Activated CD8-positive, alpha-beta T cell treated with anti-CD3 and anti-CD28 coated beads for 36 hours (primary cell): ENCODE results near the gene ATRIP. TPM values are rescaled to one million over a fixed set of nuclear protein-coding genes. Genes with fewer than 3 reads are reported as not detected.
"Not testable (repeated sequence)": the region's sequence is repeated elsewhere in the genome, so short reads cannot be mapped to it uniquely, and the experiment has no call there.

Experiments used
- ATAC-seq: fragments of 200-7000 bp; cut with Tn5 transposase; one replicate; pipeline ENCODE4 v1.10.0; 2021; ENCODE audit warnings: mild to moderate bottlenecking, moderate library complexity
- CTCF ChIA-PET: fragments of 350-600 bp; sonication (Branson Sonifier 250); formaldehyde crosslinking; loops from one replicate; lab custom pipeline; 2021; ENCODE audit warnings: antibody characterized with exemption; lab: Charles Lee
- POLR2A ChIA-PET: fragments of 350-600 bp; sonication (Branson Sonifier 250); formaldehyde crosslinking; loops from one replicate; lab custom pipeline; 2021; ENCODE audit warnings: antibody characterized with exemption; lab: Charles Lee
- DNase-seq: peaks from one replicate; pipeline ENCODE4 v3.0.0-alpha.2; 2020
- H3K27ac Mint-ChIP-seq: one replicate; pipeline ENCODE4 v1.8.0; 2021; ENCODE audit warnings: mild to moderate bottlenecking, mixed read lengths
- H3K27me3 Mint-ChIP-seq: one replicate; pipeline ENCODE4 v1.8.0; 2021; ENCODE audit warnings: mixed read lengths
- H3K36me3 Mint-ChIP-seq: one replicate; pipeline ENCODE4 v1.8.0; 2021; ENCODE audit warnings: low read depth, mixed read lengths
- H3K4me1 Mint-ChIP-seq: one replicate; pipeline ENCODE4 v1.8.0; 2021; ENCODE audit warnings: low read depth, mixed read lengths
- H3K4me3 Mint-ChIP-seq: one replicate; pipeline ENCODE4 v1.8.0; 2021; ENCODE audit warnings: mild to moderate bottlenecking, moderate library complexity, mixed read lengths
- H3K9me3 Mint-ChIP-seq: one replicate; pipeline ENCODE4 v1.8.0; 2021; ENCODE audit warnings: mixed read lengths
- intact Hi-C: fragments of 100-400 bp; cut with micrococcal nuclease; formaldehyde crosslinking; loops from one replicate; pipeline ENCODE4 v1.10.0; 2022
- total RNA-seq, 2 experiments: library from RNA; stranded (reverse); gene quantifications; one replicate each; pipeline ENCODE4 v1.2.3, GENCODE V29; 2021
- TF ChIP-seq, protein P1 (sequence below): fragments of 200-600 bp; IDR thresholded peaks from one replicate; pipeline ENCODE4 v1.8.0; 2022; ENCODE audit warnings: antibody characterized with exemption, mild to moderate bottlenecking

The ATRIP gene
- total RNA-seq, 2 experiments from 2014 or later = 12.4 to 15.0 TPM

DNA sequence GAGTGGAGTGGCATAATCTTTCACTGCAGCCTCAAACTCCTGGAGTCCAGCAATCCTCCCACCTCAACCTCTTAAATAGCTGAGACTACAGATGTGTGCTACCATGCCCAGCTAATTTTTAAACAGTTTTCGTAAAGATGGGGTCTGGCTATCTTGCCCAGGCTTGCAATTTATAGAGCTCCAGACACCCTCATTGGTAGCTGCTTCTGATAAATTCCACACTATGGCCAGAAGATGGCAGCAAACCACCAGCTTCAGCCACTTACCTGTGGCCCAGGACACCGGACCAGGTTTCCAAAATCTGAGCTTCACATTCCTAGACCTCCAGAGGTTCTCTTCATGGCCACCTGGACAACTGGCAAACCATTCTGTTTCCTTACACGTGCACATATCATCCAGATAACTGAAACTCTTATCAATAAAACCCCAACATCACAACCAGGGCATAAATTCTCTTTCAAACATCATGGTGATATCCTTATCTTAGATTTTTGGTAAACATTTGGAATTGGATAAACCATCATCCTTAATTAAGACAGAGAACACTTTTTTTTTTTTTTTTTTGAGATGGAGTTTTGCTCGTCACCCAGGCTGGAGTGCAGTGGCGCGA, 45.6 kb upstream of the ATRIP start:
- DNase-seq (peak; percentile 73), ATAC-seq (peak; percentile 87)
- POLR2A ChIA-PET = interaction anchor here (0.8 to 1.0 kb wide), 4 partner anchors 31 to 160 kb away, joined by 3 to 4 read pairs (median 3); partner anchors contain the start of gene ZNF589
- intact Hi-C loops = loop anchor here (5.0 kb wide), 2 partner anchors 36 to 146 kb away; no protein-coding TSS in a partner anchor
- no peaks in the 10 kb centered on the region for H3K9me3 Mint-ChIP-seq
- H3K4me1 Mint-ChIP-seq = no peaks in the 10 kb centered on the region
- H3K4me3 Mint-ChIP-seq = no peak overlapping the region
- no peaks in the 10 kb centered on the region for H3K36me3 Mint-ChIP-seq
- H3K27ac Mint-ChIP-seq = no peak overlapping the region
- H3K27me3 Mint-ChIP-seq = peaks cover 2% of the 10 kb centered on the region
- TF ChIP-seq, protein P1, sequence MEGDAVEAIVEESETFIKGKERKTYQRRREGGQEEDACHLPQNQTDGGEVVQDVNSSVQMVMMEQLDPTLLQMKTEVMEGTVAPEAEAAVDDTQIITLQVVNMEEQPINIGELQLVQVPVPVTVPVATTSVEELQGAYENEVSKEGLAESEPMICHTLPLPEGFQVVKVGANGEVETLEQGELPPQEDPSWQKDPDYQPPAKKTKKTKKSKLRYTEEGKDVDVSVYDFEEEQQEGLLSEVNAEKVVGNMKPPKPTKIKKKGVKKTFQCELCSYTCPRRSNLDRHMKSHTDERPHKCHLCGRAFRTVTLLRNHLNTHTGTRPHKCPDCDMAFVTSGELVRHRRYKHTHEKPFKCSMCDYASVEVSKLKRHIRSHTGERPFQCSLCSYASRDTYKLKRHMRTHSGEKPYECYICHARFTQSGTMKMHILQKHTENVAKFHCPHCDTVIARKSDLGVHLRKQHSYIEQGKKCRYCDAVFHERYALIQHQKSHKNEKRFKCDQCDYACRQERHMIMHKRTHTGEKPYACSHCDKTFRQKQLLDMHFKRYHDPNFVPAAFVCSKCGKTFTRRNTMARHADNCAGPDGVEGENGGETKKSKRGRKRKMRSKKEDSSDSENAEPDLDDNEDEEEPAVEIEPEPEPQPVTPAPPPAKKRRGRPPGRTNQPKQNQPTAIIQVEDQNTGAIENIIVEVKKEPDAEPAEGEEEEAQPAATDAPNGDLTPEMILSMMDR = peak; percentile 90
- CTCF ChIA-PET = interaction anchor here (0.7 to 12.8 kb wide), 78 partner anchors 8 to 364 kb away, joined by 3 to 312 read pairs (median 4); partner anchors contain the start of genes ATRIP, CAMP, CCDC51 and IP6K2

DNA sequence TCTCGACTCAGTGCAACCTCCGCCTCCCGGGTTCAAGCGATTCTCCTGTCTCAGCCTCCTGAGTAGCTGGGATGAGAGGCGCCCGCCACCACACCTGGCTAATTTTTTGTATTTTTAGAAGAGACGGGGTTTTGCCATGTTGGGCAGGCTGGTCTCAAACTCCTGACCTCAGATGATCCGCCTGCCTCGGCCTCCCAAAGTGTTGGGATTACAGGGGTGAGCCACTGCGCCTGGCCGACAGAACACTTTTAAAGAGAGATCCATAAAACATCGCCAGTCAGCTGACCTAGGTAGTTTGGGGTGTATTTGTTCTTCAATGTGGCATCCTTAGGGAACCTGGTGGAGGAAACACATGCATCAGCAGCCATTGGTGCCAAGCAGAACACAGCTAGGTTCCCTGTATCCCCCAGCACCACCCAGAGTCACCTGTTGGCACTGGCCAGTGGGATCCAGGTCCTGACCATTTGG, 45.1 kb upstream of the ATRIP start:
- H3K9me3 Mint-ChIP-seq, H3K36me3 Mint-ChIP-seq, H3K27ac Mint-ChIP-seq, H3K27me3 Mint-ChIP-seq, H3K4me1 Mint-ChIP-seq, ATAC-seq, DNase-seq, H3K4me3 Mint-ChIP-seq: not testable (repeated sequence)
- ChIA-PET POLR2A (interaction anchor here (0.8 to 1.0 kb wide), 3 partner anchors 31 to 128 kb away, joined by 3 to 4 read pairs (median 3); no protein-coding TSS in a partner anchor), CTCF (interaction anchor here (0.7 to 12.8 kb wide), 60 partner anchors 9 to 363 kb away, joined by 3 to 312 read pairs (median 5); partner anchors contain the start of genes ATRIP, CCDC51, NME6 and PFKFB4)
- intact Hi-C loops = loop anchor here (5.0 kb wide), 2 partner anchors 36 to 146 kb away; no protein-coding TSS in a partner anchor

DNA sequence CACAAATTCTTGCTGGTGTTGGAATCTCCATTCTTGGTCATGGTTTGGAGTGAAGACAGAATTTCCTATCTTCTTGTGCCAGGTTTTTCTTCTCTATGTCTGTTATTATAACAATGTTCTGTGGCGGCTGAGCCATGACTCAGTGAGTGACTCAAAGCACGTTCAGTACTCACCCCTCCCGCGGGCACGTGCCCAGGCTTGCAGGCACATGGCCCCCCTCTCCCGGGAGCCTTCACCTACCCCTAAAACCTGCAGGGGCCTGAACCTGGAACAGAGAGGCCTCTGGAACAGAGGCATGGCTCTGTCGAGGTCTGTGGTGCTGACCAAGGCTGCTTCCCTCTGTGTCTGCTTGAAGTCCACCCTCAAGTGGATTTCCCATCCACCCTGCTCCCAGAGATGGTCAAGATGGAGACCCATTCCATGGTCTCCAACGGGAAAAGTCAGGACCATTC, 44.2 kb upstream of the ATRIP start:
- no peak overlapping the region for H3K4me3 Mint-ChIP-seq
- no peaks in the 10 kb centered on the region for H3K4me1 Mint-ChIP-seq
- H3K27me3 Mint-ChIP-seq = peaks cover 1% of the 10 kb centered on the region
- no peaks in the 10 kb centered on the region for H3K9me3 Mint-ChIP-seq
- CTCF ChIA-PET = interaction anchor here (0.8 to 12.8 kb wide), 9 partner anchors 21 to 284 kb away, joined by 3 to 312 read pairs (median 16); partner anchors contain the start of gene PFKFB4
- DNase-seq = peak; percentile 17
- TF ChIP-seq, protein P1 = no peak
- no peak overlapping the region for H3K27ac Mint-ChIP-seq
- no peaks in the 10 kb centered on the region for H3K36me3 Mint-ChIP-seq
- POLR2A ChIA-PET = no interaction called here
- intact Hi-C loops = loop anchor here (5.0 kb wide), 2 partner anchors 35 to 145 kb away; no protein-coding TSS in a partner anchor
- no peak for ATAC-seq

DNA sequence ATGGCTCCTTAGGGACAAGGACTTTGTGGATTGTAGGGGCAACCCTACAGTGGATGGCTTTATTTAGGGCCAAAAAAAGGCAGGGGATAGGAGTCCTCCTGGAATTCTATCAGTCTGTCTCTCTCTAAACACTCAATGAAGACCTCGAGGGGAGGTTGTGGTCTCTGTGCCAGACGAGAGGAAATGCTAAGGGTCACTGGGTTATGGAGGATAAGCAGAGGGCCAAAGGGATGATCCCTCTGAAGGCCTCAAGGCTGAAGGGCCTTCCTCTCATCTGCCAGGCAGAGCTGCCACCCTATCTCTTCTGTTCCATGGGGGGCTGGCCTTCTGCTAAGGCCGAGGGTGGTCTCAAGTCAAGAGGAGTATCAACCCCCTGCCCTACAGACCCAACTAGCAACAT, 43.6 kb upstream of the ATRIP start:
- Mint-ChIP-seq H3K4me1 (no peaks in the 10 kb centered on the region), H3K36me3 (no peaks in the 10 kb centered on the region), H3K4me3 (no peak overlapping the region), H3K9me3 (no peaks in the 10 kb centered on the region), H3K27me3 (peaks cover 1% of the 10 kb centered on the region), H3K27ac (no peak overlapping the region)
- ChIA-PET POLR2A (no interaction called here), CTCF (interaction anchor here (1.2 to 12.8 kb wide), 3 partner anchors 32 to 156 kb away, joined by 4 to 312 read pairs (median 54); no protein-coding TSS in a partner anchor)
- intact Hi-C loops = loop anchor here (5.0 kb wide), 2 partner anchors 34 to 144 kb away; no protein-coding TSS in a partner anchor
- DNase-seq = no peak
- ATAC-seq = no peak
- TF ChIP-seq, protein P1 = no peak

DNA sequence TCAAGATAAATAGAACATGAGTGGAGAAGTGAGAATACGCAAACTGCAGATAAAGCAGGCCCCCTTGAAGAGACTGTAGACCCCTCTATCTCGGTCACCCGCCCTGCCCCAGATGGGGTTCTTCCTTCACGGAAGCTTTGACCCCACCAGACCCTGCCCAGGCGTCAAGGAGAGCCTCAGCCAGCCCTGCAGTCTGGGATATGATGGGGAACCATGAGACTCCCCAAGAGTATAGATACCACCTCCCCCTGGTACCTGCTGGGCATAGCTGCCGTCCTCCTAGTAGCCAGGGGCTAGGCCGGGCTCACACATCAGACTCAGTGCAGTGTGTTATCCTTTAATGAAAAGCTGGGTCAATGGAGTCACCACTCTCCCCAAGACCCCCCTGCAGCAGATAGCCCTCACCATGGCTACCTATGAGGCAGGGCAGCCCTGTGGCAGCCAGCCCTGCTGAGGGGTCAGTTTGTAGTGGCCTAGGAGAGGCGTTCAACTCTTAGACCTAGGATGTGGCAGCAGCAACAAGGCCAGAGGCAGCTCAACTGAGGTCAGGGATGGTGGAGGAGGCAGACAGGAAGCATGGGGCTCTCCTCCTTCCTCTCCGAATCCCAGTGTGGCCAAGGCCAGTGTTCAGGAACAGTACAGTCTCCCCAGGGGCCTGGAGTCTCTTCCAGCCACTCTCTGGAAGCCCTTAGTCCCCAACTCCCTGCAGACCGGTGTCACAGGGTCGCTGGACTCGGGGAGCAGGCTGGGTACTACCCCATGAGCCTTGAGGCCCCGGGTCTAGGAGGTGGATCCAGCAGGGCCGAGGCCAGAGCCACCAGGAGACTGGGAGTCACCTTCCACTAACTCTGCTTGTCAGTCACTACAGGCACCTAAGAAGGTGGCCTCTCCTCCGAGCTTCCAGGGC, 42.8 kb upstream of the ATRIP start:
- intact Hi-C loops = loop anchor here (5.0 kb wide), 2 partner anchors 34 to 144 kb away; no protein-coding TSS in a partner anchor
- no peak overlapping the region for H3K4me3 Mint-ChIP-seq
- POLR2A ChIA-PET = interaction anchor here (0.6 kb wide), 1 partner anchor 407 kb away, joined by 3 read pairs; no protein-coding TSS in a partner anchor
- DNase-seq (no peak), ATAC-seq (no peak)
- H3K36me3 Mint-ChIP-seq = no peaks in the 10 kb centered on the region
- no peaks in the 10 kb centered on the region for H3K4me1 Mint-ChIP-seq
- no peaks in the 10 kb centered on the region for H3K9me3 Mint-ChIP-seq
- no peak overlapping the region for H3K27ac Mint-ChIP-seq
- TF ChIP-seq, protein P1 = no peak
- H3K27me3 Mint-ChIP-seq = peaks cover 1% of the 10 kb centered on the region
- CTCF ChIA-PET = interaction anchor here (1.2 to 12.8 kb wide), 3 partner anchors 31 to 155 kb away, joined by 4 to 312 read pairs (median 54); no protein-coding TSS in a partner anchor
